Measurements from ENCODE around the gene RASSF10. TPM values are rescaled to one million over a fixed set of nuclear protein-coding genes. Genes with fewer than 3 reads are reported as not detected.

RASSF10 gene
- total RNA-seq, 2 experiments from 2014 or later = not detected

DNA sequence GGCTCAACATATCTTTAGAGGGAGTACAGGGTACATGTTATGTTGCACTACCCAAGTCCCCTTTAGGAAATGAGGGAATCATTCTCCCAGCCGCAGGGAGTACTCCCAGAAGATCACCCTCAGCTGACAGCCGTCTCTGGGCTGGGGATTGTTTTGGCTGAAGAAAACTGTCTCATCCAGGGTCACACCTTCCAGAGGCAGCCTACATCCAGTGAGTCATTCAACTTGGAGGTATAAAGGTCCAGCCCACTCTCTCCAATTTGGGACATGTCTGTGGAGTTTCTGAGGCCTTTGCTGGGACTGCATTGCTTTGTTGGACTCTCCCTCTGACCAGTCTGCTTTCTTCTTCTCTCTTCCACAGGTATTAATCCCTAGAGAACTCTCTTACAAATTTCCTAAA lies 42.1 kb downstream of the RASSF10 start:
- H3K4me1 Mint-ChIP-seq (ENCODE audit: low read depth) = peaks cover 10% of the 10 kb centered on the region
- no peaks in the 10 kb centered on the region for H3K36me3 Mint-ChIP-seq (ENCODE audit: low read depth)

DNA sequence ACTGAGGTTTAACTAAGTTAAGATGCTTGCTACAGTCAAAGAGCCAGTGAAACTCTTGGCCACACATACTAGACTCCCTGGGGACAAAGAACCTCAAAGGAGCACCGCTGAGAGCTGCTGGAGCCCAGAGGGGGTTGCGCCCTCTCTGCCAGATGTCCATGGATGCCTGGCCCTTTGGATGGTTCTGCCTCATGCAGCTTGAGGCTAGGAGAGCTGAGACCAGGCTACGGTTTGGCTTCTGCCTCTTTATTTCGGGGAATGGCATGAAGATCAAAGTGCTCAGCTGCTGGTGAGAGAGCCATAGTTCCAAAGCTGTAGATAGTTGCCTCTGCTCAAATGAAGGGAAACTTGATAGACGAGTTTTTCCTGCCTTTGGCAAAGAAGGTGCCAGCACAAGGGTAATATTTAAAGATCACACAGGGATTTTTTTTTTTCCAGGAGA lies 43.0 kb downstream of the RASSF10 start:
- H3K36me3 Mint-ChIP-seq (ENCODE audit: low read depth) = no peaks in the 10 kb centered on the region
- H3K4me3 Mint-ChIP-seq = no peak overlapping the region
- CTCF ChIA-PET = no interaction called here
- no peak for DNase-seq
- H3K4me1 Mint-ChIP-seq (ENCODE audit: low read depth) = peaks cover 10% of the 10 kb centered on the region
- H3K27ac Mint-ChIP-seq = no peak overlapping the region
- H3K27me3 Mint-ChIP-seq (ENCODE audit: low read depth) = peaks cover 26% of the 10 kb centered on the region
- no peaks in the 10 kb centered on the region for H3K9me3 Mint-ChIP-seq (ENCODE audit: insufficient read depth)
- no peak for ATAC-seq
- POLR2A ChIA-PET = no interaction called here

More for the DNA sequence above, 42.1 kb downstream of the RASSF10 start:
- CTCF ChIA-PET = no interaction called here
- DNase-seq = no peak
- POLR2A ChIA-PET = no interaction called here
- ATAC-seq = no peak
- H3K27ac Mint-ChIP-seq = no peak overlapping the region
- H3K9me3 Mint-ChIP-seq (ENCODE audit: insufficient read depth) = no peaks in the 10 kb centered on the region
- no peak overlapping the region for H3K4me3 Mint-ChIP-seq
- H3K27me3 Mint-ChIP-seq (ENCODE audit: low read depth) = peaks cover 22% of the 10 kb centered on the region

- peaks cover 24% of the 10 kb centered on the region for H3K27me3 Mint-ChIP-seq (ENCODE audit: low read depth)
- H3K4me1 Mint-ChIP-seq (ENCODE audit: low read depth) = peaks cover 10% of the 10 kb centered on the region
- CTCF ChIA-PET = no interaction called here
- no peaks in the 10 kb centered on the region for H3K36me3 Mint-ChIP-seq (ENCODE audit: low read depth)
- no peak overlapping the region for H3K4me3 Mint-ChIP-seq
- H3K9me3 Mint-ChIP-seq (ENCODE audit: insufficient read depth) = no peaks in the 10 kb centered on the region
- POLR2A ChIA-PET = no interaction called here
- H3K27ac Mint-ChIP-seq = no peak overlapping the region
- no peak for DNase-seq
- ATAC-seq = no peak
Measured at GRCh38 chr11:13053255-13053917, 44.3 kb downstream of the RASSF10 start.

DNA sequence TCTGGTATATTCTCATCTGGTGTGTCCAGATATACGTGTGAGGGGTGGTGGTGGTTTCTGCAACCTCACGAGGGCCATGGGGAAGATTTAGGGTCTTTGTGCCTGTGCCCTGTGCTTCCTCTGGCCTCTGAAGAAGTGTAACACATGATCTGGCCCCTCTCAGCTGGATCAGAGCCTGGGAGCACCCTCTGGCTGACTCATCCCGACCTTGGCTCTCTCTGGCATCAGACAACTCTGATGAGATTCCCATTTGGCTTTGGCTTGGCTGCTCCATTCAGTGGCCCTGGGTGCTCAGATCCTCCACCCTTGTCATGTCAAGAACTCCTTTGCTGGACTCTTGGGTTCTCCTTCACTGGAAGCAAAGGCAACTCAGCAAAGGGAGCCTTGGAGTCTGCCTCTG lies 45.2 kb downstream of the RASSF10 start:
- no peak overlapping the region for H3K4me3 Mint-ChIP-seq
- H3K36me3 Mint-ChIP-seq (ENCODE audit: low read depth) = no peaks in the 10 kb centered on the region
- ChIA-PET POLR2A (no interaction called here), CTCF (no interaction called here)
- H3K4me1 Mint-ChIP-seq (ENCODE audit: low read depth) = peaks cover 10% of the 10 kb centered on the region
- peaks cover 24% of the 10 kb centered on the region for H3K27me3 Mint-ChIP-seq (ENCODE audit: low read depth)
- no peak overlapping the region for H3K27ac Mint-ChIP-seq
- H3K9me3 Mint-ChIP-seq (ENCODE audit: insufficient read depth) = no peaks in the 10 kb centered on the region
- ATAC-seq = no peak
- DNase-seq = no peak

DNA sequence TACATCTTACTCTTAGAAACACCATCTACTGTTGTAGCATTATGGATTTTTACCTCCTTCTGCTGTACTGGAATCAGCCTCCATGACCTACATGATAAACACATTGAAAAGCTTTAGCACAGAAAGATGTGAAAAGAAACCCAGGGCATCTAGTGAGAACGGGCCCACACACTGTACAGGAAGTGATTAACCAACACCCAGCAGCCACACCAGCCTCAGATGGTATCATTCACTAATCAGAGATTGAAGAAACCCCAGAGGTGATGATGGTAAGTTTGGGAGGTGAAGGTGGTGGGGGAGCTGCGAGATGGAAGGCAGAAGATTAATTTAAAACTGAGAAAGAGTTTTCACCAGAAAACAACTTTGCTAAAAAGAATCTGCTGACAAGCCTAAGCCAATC lies 46.1 kb downstream of the RASSF10 start:
- peak; percentile 36 for ATAC-seq
- DNase-seq = peak; percentile 30
- H3K4me1 Mint-ChIP-seq (ENCODE audit: low read depth) = peaks cover 10% of the 10 kb centered on the region
- H3K27me3 Mint-ChIP-seq (ENCODE audit: low read depth) = peaks cover 24% of the 10 kb centered on the region
- ChIA-PET POLR2A (no interaction called here), CTCF (no interaction called here)
- H3K9me3 Mint-ChIP-seq (ENCODE audit: insufficient read depth) = no peaks in the 10 kb centered on the region
- H3K4me3 Mint-ChIP-seq = no peak overlapping the region
- no peaks in the 10 kb centered on the region for H3K36me3 Mint-ChIP-seq (ENCODE audit: low read depth)
- H3K27ac Mint-ChIP-seq = no peak overlapping the region

DNA sequence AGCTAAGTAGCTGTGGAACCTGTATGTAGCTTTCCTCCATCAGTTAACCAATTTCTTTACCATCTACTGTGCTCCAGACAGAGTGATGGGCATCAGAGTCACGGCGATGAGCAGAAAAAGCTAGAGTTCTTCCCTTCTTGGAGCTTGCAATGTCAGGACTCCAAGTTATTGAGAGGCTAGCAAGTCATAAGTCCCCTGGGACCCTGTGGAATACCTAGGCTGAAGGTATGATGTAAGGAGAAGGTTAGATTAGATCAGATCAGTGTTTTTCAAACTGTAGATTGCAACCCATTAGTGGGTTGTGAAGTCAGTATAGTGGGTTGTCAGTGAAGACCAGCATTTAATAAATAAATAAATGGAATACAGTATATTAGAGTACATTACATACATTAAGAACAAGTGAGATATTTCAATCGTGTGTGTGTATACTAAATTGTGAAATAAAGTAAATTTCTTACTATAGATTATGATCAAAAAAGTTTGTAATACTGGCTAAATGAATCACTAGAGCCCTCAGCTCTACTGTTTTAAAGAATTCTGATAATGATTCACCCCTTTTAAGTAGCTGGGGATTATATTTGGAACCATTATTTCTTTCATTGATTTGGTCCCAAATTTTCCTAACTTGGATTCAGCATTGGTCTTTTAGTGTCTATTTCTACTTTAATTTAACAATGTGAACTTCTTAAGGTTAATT lies 52.3 kb downstream of the RASSF10 start:
- H3K27ac Mint-ChIP-seq = no peak overlapping the region
- peaks cover 10% of the 10 kb centered on the region for H3K27me3 Mint-ChIP-seq (ENCODE audit: low read depth)
- H3K36me3 Mint-ChIP-seq (ENCODE audit: low read depth) = no peaks in the 10 kb centered on the region
- H3K4me1 Mint-ChIP-seq (ENCODE audit: low read depth) = no peaks in the 10 kb centered on the region
- ATAC-seq (no peak), DNase-seq (no peak)
- POLR2A ChIA-PET = no interaction called here
- H3K4me3 Mint-ChIP-seq = no peak overlapping the region
- no peaks in the 10 kb centered on the region for H3K9me3 Mint-ChIP-seq (ENCODE audit: insufficient read depth)
- CTCF ChIA-PET = no interaction called here
